Transverse colon (tissue), 4 donors: Measurements from ENCODE around the gene B3GALT5.

Experiments used
- CTCF ChIP-seq, 5 experiments: fragments of 200-600 bp in 3 of 5; fragments of 450-650 bp in 2 of 5; sonication (generic) in 3 of 5; IDR thresholded peaks; 1 replicate in 2 of 5; 2 replicates in 3 of 5; pipeline ENCODE4 v1.5.1; 2016 to 2017; ENCODE audit warnings: antibody characterized with exemption in 5 of 5, inconsistent platforms in 3 of 5, mild to moderate bottlenecking in 2 of 5, moderate library complexity in 1 of 5
- EP300 ChIP-seq: sonication (generic); formaldehyde crosslinking; IDR thresholded peaks from one replicate; pipeline ENCODE4 v1.6.1; 2017; ENCODE audit warnings: antibody characterized with exemption, low read depth
- POLR2AphosphoS5 ChIP-seq, 3 donors: sonication (generic); formaldehyde crosslinking; IDR thresholded peaks; one replicate each; pipeline ENCODE4 v1.6.1; 2016; ENCODE audit warnings: antibody characterized with exemption in 3 of 3

GRCh38 chr21:39700318-39700717 is 87.6 kb downstream of the B3GALT5 start:
- TF ChIP-seq CTCF (IDR thresholded peaks at IDR 0.05) (no peak), EP300 (no peak), POLR2AphosphoS5 (IDR thresholded peaks at IDR 0.05) (no peak)
